Spinal cord (tissue), 10 donors: ENCODE results near the gene CUX1. TPM values are rescaled to one million over a fixed set of nuclear protein-coding genes. Genes with fewer than 3 reads are reported as not detected.
"Not testable (repeated sequence)": the region's sequence is repeated elsewhere in the genome, so short reads cannot be mapped to it uniquely, and the experiment has no call there.

ENCODE experiments used
- DNase-seq, 6 donors: peaks; one replicate each; pipeline versions ENCODE4 v3.0.0 to v3.0.0-alpha.2; 2013 to 2015; ENCODE audit warnings: low spot score in 6 of 6, low read depth in 4 of 6
- H3K27ac ChIP-seq: one replicate; pipeline ENCODE4 v1.5.1; 2013; ENCODE audit warnings: low read depth, low read length, control low read depth
- H3K27me3 ChIP-seq: one replicate; pipeline ENCODE4 v1.6.1; 2013; ENCODE audit warnings: low read length; ENCODE audit not compliant: control insufficient read depth, insufficient read depth
- H3K36me3 ChIP-seq: one replicate; pipeline ENCODE4 v1.6.1; 2013; ENCODE audit warnings: low read length; ENCODE audit not compliant: control insufficient read depth, insufficient read depth
- H3K4me1 ChIP-seq: one replicate; pipeline ENCODE4 v1.6.1; 2013; ENCODE audit warnings: low read length; ENCODE audit not compliant: control insufficient read depth, insufficient read depth
- H3K4me3 ChIP-seq: one replicate; pipeline ENCODE4 v1.5.1; 2013; ENCODE audit warnings: low read depth, low read length, control low read depth
- H3K9me3 ChIP-seq: one replicate; pipeline ENCODE4 v1.6.1; 2013; ENCODE audit warnings: low read length; ENCODE audit not compliant: control insufficient read depth, insufficient read depth
- whole genome bisulfite sequencing: methylation state at CpG from one replicate; pipeline ENCODE4 v1.1.5; 2013; ENCODE audit warnings: missing lambda C conversion rate; ENCODE audit not compliant: insufficient coverage; 5-methylcytosine and 5-hydroxymethylcytosine counted together
- polyA plus RNA-seq, 2 donors: library from polyadenylated mRNA; unstranded; fragments of 120-200 nt; gene quantifications; one replicate each; pipeline ENCODE4 v1.2.1, GENCODE V29; 2013; ENCODE audit not compliant: insufficient read length in 2 of 2
- total RNA-seq, 2 donors: library from RNA; depleted of rRNA in 1 of 2; stranded (reverse); fragments of 120-200 nt in 1 of 2; fragments of >200 nt in 1 of 2; gene quantifications; one replicate each; pipeline versions ENCODE4 v1.2.3 to v1.2.4, GENCODE V29; 2013 to 2014
- donor health status: healthy.

Gene CUX1
- total and polyA plus RNA-seq, 4 donors: 45.1 to 111 (median 76.1) TPM

- Histone ChIP-seq H3K4me3 (no peak overlapping the region), H3K27me3 (no peaks in the 10 kb centered on the region), H3K9me3 (no peaks in the 10 kb centered on the region), H3K4me1 (no peaks in the 10 kb centered on the region), H3K36me3 (no peaks in the 10 kb centered on the region), H3K27ac (no peak overlapping the region)
- peak in 1 of 6 donors; percentile 75 for DNase-seq
- 78% methylated on average over 2 of the region's 8 CpGs for WGBS
Measured at GRCh38 chr7:101848208-101848951, 31.0 kb downstream of the CUX1 start.

- WGBS: no CpG with 5 or more reads among the region's 2 CpGs
- not testable (repeated sequence) for H3K4me3 ChIP-seq, DNase-seq, H3K9me3 ChIP-seq, H3K36me3 ChIP-seq, H3K27ac ChIP-seq, H3K27me3 ChIP-seq, H3K4me1 ChIP-seq
Measured at GRCh38 chr7:101849314-101849713, 31.9 kb downstream of the CUX1 start.

GRCh38 chr7:101852364-101852763, 34.9 kb downstream of the CUX1 start:
- not testable (repeated sequence) for H3K4me3 ChIP-seq, H3K9me3 ChIP-seq, H3K4me1 ChIP-seq, DNase-seq, H3K27me3 ChIP-seq, H3K36me3 ChIP-seq, H3K27ac ChIP-seq
- 100% methylated on average over 2 of the region's 5 CpGs for WGBS

- H3K4me1 ChIP-seq: peaks cover 6% of the 10 kb centered on the region
- no peak overlapping the region for H3K27ac ChIP-seq
- H3K9me3 ChIP-seq: no peaks in the 10 kb centered on the region
- H3K36me3 ChIP-seq: peaks cover 6% of the 10 kb centered on the region
- WGBS: 91% methylated on average over 7 of the region's 7 CpGs
- no peak for DNase-seq
- no peaks in the 10 kb centered on the region for H3K27me3 ChIP-seq
- no peak overlapping the region for H3K4me3 ChIP-seq
Measured at GRCh38 chr7:101853684-101854083, 36.3 kb downstream of the CUX1 start.

GRCh38 chr7:101854084-101854865, 36.8 kb downstream of the CUX1 start:
- Histone ChIP-seq H3K4me1 (peaks cover 6% of the 10 kb centered on the region), H3K36me3 (peaks cover 6% of the 10 kb centered on the region), H3K27ac (no peak overlapping the region), H3K27me3 (no peaks in the 10 kb centered on the region), H3K9me3 (no peaks in the 10 kb centered on the region), H3K4me3 (no peak overlapping the region)
- 84% methylated on average over 9 of the region's 10 CpGs for WGBS
- DNase-seq: no peak

GRCh38 chr7:101856473-101857357, 39.3 kb downstream of the CUX1 start:
- peaks cover 12% of the 10 kb centered on the region for H3K4me1 ChIP-seq
- H3K4me3 ChIP-seq: peak overlapping the region; percentile 11
- peaks cover 6% of the 10 kb centered on the region for H3K36me3 ChIP-seq
- H3K27me3 ChIP-seq: no peaks in the 10 kb centered on the region
- WGBS: 71% methylated on average over 23 of the region's 33 CpGs
- peak overlapping the region; percentile 59 for H3K27ac ChIP-seq
- peak in 1 of 6 donors; percentile 42 for DNase-seq
- H3K9me3 ChIP-seq: no peaks in the 10 kb centered on the region

- H3K4me3 ChIP-seq: no peak overlapping the region
- no peak for DNase-seq
Measured at GRCh38 chr7:101857358-101857811, 40.0 kb downstream of the CUX1 start.

GRCh38 chr7:101858437-101859385, 41.3 kb downstream of the CUX1 start:
- H3K9me3 ChIP-seq: no peaks in the 10 kb centered on the region
- peaks cover 6% of the 10 kb centered on the region for H3K36me3 ChIP-seq
- WGBS: 72% methylated on average over 14 of the region's 20 CpGs
- H3K4me1 ChIP-seq: peaks cover 12% of the 10 kb centered on the region
- DNase-seq: no peak
- no peak overlapping the region for H3K4me3 ChIP-seq
- H3K27me3 ChIP-seq: no peaks in the 10 kb centered on the region
- H3K27ac ChIP-seq: no peak overlapping the region

More at GRCh38 chr7:101857358-101857811, 40.0 kb downstream of the CUX1 start:
- peak overlapping the region; percentile 59 for H3K27ac ChIP-seq
- H3K9me3 ChIP-seq: no peaks in the 10 kb centered on the region
- H3K36me3 ChIP-seq: peaks cover 6% of the 10 kb centered on the region
- H3K27me3 ChIP-seq: no peaks in the 10 kb centered on the region
- H3K4me1 ChIP-seq: peaks cover 12% of the 10 kb centered on the region
- 85% methylated on average over 9 of the region's 11 CpGs for WGBS
